HPDE6-E6E7 (cell line): ENCODE measurements around the gene TNFAIP3.
A peak's percentile ranks its signal among the peaks of the same experiment; 100 is the strongest.

Source experiments
- DNase-seq: peaks from one replicate; pipeline ENCODE4 v3.0.0; 2011; ENCODE audit warnings: missing footprints; ENCODE audit errors: extremely low spot score

Gene TNFAIP3

DNA sequence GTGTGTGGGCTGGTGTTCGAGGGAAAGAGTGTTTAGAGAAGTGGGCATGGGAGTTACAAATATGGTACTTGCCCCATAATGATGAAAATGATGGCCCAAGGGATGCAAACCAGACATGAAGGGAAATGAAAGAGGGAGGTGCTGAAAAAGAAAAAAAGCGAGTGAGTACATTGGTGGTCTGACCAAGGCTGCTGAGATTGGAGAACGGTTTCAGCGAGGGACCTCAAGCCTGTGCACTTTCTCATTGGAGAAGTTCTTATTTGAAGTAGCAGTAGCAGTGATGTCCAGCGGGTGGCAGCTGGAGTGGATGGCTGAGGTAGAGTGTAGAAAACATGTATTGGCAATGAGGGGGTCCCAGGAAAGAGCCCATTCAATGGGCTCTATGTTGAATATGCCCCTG is 54.8 kb downstream of the TNFAIP3 start:
- no peak for DNase-seq

DNA sequence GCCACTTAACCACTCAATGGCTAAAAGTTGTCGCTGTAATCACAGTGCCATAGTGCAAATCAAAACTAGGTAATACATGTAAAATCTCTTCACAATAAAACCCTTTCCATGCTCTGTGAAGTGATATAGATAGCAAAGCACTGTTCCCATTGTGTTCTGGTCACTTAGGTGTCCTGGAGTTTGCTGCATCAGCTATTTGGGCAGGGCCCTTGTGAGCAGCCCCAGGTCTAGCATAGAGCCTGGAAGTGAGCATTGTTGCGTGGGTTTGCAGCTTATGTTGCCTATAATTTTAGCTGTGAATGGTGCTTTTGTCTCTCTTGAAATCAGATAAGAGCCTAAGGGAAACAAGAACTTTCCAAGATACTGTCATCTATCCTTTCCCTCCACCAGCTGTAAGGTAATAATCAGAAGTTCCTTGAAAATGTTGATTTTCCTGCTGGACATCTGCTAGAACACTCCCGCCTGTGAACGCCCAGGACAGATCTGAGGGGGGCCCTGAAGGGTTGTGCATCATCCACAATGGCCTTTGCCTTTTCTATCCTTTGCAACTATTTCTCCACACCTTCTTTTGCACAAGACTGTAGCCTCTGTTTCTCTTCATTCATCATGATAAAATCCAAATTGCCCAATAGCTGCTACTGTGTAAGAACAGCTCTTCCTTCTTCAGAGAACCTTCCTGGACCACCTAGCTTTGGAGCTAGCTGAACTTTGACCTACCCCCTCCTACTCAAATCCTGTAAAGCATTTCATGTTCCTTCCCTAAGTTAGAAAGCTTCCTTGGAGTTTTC is 57.0 kb downstream of the TNFAIP3 start:
- no peak for DNase-seq

DNA sequence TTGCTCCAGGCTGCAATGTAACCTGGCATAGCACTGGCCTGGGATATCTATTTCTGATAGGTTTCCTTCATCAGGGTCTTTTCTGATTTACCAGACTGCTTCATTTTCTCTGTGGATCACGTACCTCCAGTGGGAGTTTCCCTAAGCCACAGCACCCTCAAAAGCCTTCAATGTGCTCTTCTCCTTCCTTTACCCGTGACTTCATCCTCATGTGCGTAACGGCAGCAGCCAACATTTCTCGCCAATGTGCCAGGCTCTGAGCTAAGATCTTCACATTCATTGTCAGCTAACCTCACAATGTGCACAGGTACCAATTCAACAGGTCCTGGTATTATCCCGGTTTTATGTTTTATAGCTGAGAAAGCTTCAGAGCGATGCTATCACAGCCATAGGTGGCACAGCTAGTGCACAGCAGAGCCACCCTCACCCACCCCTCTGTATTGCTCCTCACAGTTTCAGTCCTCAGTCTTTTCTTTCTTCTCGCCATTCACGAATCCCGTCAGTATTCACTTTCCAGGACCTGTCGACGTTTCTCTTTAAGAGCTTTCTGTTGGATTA is 58.2 kb downstream of the TNFAIP3 start:
- no peak for DNase-seq

DNA sequence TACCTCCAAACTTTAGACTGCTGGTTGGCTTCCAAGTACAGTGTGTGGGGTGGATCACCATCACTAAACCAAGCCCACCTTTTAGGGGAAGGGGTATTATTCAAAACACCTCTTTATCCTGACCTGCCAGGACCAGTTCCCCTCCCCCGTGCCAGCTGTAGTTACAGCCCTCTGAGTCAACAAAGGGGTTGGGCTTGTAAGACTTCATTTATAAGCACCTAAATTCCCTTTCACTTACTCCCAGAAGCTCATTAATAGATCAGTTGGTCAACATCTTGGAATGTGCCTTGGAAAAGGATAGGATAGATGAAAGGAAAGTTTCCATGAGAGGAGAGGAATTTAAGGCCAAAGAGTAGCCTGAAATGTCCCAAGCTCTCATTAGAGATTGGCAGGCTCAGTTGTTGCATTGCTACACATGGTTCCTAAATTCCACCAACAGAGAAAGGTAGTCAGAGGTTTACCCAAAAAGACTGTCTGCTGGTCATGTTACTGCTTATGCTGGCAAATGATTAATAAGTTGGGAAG is 59.2 kb downstream of the TNFAIP3 start:
- DNase-seq = peak; percentile 64

DNA sequence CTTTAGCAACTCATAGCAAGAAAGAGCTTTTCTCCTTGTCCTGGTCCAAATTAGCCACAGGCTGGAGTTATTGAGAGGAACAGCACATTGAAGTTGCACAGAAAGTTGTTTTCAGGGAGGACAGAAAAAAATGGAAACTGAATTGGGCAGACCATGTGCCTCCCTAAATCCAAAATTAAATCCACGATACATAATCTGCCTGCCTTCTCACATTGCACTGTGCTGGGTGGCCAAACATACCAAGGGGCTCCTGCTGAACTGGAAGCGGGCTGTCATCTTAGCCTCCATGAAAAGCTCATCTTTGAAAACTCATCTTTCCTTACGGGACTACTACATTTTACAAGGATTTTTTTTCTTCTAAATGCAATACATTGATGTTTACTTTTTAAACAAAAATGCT is 59.9 kb downstream of the TNFAIP3 start:
- DNase-seq = no peak

DNA sequence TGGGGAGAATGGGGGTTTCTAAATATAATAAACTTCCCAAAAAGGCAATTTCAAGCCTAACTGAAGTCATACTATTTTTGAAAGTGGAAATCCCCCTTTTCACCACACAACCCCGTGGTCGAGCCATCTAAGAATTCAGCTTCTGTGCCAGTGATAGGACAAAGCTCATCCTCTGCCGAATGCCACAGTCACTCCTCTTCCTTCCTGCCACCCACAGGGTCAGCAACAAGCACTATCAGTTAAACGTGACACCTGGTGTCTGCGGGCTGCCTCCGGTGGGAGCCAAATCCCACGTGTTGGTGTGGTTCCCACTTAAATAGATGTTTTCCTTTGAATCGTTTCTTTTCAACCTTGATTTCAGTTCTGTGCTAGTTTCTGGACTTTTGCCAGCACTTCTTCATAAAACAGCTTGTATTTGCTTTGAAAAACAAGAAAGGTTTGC is 60.7 kb downstream of the TNFAIP3 start:
- DNase-seq = no peak

DNA sequence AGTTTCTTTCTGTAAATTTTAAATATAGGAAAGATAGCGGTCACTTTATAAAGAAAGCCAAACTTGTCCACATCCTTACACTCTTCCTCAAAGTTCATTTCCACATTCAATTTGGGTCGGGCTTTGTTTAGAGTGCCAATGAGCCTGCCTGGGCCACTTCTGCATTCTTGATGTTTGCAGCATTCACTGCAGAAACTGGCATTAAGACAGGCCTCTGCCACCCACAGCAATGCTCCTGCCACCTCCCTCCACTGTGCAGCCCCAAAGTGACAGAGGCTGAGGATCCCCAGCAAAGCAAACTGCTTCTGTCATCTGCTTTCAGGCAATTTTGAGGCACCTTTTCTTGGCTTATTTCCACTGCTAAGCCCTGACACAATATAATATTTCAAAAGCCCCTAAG is 61.2 kb downstream of the TNFAIP3 start:
- DNase-seq = no peak

DNA sequence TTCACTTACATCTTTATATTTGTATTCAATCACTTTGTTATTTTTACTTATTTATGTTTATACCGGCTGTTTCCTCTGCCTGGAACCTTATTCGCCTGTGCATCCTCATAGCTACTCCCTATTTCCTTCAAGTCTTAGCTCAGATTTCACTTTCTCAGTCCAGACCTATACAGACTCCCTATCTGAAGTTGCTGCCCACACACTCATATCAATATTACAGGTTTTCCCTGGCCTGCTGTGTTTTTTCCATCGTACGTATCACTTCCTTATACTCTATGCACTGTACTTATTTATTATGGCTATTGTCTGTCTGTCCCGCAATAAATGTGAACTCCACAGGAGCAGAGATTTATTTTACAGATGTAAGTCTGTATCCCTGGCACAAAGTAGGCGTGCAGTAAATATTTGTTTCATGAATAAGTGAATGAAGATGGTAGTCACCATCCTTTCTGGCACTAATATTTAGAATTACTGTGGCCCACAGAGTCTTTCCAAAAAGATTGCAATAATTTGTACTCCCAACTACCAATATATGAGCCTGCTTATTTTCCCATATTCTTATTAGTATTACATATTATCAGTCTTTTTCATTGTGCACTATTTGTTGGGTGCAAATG is 64.9 kb downstream of the TNFAIP3 start:
- DNase-seq = no peak
